Measurements from ENCODE around the gene WDR93.

Gene WDR93

DNA sequence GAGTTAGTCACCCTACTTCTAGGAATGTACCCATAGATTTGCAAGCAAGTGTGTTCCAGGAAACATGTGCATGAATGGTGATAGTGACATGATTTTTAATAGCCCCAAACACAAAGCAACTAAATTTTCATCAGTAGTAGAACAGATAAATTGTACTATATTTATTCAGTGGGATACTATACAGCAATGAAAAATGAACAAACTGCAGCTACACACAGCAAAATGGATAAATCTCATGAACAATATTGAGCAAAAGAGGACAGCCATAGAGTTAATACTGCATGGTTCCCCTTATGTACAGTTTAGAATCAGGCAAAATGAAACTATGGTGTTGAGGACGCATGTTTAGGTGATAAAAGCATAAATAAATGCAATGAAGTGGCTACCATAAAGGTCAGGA is 34.5 kb downstream of the WDR93 start:
- ChIA-PET POLR2A (ENCODE audit: low non-redundant PET) (no interaction called here), CTCF (no interaction called here)
- TF ChIP-seq, protein P1, sequence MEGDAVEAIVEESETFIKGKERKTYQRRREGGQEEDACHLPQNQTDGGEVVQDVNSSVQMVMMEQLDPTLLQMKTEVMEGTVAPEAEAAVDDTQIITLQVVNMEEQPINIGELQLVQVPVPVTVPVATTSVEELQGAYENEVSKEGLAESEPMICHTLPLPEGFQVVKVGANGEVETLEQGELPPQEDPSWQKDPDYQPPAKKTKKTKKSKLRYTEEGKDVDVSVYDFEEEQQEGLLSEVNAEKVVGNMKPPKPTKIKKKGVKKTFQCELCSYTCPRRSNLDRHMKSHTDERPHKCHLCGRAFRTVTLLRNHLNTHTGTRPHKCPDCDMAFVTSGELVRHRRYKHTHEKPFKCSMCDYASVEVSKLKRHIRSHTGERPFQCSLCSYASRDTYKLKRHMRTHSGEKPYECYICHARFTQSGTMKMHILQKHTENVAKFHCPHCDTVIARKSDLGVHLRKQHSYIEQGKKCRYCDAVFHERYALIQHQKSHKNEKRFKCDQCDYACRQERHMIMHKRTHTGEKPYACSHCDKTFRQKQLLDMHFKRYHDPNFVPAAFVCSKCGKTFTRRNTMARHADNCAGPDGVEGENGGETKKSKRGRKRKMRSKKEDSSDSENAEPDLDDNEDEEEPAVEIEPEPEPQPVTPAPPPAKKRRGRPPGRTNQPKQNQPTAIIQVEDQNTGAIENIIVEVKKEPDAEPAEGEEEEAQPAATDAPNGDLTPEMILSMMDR (conservative IDR thresholded peaks at IDR 0.05; ENCODE audit: low read depth), result no peak
- H3K27ac ChIP-seq, result no peak overlapping the region
- no peak for DNase-seq (ENCODE audit: low spot score)

DNA sequence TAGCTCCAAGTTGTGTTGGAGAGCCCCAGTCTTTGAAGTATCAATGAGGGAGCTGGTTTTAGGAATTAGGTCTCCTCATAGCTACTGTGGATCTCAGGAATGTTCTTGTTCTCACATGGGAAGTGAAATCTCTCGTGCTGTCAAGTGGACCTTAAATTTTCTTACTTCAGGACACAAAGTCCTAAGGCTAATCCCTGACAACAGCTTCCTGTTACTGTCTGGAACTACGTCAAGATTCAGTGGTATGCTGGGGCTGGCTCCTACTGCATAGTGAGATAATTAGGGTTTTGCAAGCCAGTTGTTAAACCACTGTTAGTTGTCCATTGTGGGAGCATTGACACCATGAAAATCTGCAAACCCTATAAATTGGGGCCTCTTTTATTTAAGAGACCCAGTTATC is 37.6 kb downstream of the WDR93 start:
- ChIA-PET CTCF (interaction anchor here (0.6 to 1.3 kb wide), 3 partner anchors 108 to 147 kb away, joined by 3 to 4 read pairs (median 3); no protein-coding TSS in a partner anchor), POLR2A (ENCODE audit: low non-redundant PET) (interaction anchor here (0.6 kb wide), 1 partner anchor 521 kb away, joined by 3 read pairs; the partner anchor contains the start of gene TTLL13)
- TF ChIP-seq, protein P1 (conservative IDR thresholded peaks at IDR 0.05; ENCODE audit: low read depth), result no peak
- DNase-seq (ENCODE audit: low spot score), result no peak
- no peak overlapping the region for H3K27ac ChIP-seq

DNA sequence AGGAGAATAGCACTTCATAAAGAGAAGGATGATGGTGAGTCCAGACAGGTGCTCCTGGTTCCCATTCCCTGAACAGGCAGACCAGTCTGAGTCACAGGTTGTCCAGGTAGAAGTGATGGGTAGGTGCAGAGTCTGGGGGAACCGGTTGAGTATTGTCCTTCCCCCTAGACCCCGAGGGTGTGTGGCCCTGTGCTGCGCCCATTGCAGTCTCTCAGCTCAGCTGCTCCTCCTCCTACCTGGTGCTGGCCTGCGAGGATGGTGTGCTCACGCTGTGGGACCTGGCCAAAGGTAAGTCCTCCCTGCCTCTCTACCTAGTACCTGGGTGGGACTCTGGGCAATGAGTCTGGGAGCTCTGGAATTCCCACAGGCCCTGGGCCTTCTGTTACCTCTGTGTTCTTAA is 40.7 kb downstream of the WDR93 start:
- POLR2A ChIA-PET (ENCODE audit: low non-redundant PET), result no interaction called here

DNA sequence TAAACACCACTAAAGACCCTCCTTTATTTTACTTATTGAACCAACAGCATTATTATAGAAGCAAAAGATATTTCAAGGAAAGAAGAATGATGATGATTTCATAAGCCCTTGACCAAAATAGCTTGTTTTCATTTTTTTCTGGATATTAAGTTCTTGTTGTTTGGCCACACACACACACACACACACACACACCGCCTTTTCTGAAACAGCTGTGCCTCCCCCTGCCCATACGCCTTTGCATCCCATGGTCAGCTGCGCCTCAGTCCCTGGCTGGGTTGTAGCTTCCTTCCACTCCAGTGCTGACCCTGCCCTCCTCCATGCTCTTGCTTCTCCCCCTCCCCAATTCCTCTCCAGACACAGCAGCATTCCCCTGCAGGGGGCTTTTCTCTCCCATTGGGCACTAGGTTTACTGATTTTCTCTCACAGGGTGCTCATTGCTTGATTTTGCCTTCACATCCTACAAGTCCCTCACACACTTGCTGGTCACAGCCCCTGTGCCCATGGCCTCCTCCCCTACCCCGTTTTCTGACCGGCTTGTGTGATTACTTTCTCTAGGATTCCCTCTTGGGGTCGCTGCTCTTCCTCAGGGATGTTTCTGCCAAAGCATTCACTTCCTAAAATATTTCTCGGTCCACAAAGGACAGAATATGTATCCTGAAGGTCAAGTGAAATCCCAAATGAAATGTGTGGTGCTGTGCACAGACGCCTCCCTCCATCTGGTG is 42.0 kb downstream of the WDR93 start:
- CTCF ChIA-PET, result no interaction called here
- H3K27ac ChIP-seq, result no peak overlapping the region
- no peak for DNase-seq (ENCODE audit: low spot score)
- POLR2A ChIA-PET (ENCODE audit: low non-redundant PET), result no interaction called here
- TF ChIP-seq, protein P1 (conservative IDR thresholded peaks at IDR 0.05; ENCODE audit: low read depth), result no peak

More for the DNA sequence above, 40.7 kb downstream of the WDR93 start:
- TF ChIP-seq, protein P1 (conservative IDR thresholded peaks at IDR 0.05; ENCODE audit: low read depth), result no peak
- H3K27ac ChIP-seq, result no peak overlapping the region
- DNase-seq (ENCODE audit: low spot score), result no peak
- CTCF ChIA-PET, result interaction anchor here (0.6 kb wide), 1 partner anchor 115 kb away, joined by 3 read pairs; no protein-coding TSS in a partner anchor

DNA sequence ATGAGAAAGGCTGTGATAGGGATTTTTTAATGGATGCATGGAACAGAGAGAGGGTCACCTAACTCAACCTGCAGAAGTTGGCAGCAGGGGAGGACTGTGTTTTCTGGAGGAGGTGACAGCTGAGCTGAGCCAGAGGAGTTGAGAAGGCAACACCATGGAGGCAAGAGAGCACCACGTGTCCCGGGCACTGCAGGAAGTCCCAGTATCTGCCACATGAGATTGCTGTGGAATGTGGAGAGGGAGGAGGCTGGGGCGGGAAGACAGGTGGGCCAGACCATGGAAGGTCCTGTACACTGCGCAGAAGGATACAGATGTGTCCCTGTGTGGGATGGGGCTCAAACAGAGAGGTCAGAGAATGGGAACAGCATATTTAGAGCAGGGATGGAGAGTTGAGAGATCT is 45.2 kb downstream of the WDR93 start:
- ChIA-PET POLR2A (ENCODE audit: low non-redundant PET) (no interaction called here), CTCF (interaction anchor here (0.9 kb wide), 1 partner anchor 147 kb away, joined by 3 read pairs; no protein-coding TSS in a partner anchor)
- no peak overlapping the region for H3K27ac ChIP-seq
- TF ChIP-seq, protein P1 (conservative IDR thresholded peaks at IDR 0.05; ENCODE audit: low read depth), result no peak
- no peak for DNase-seq (ENCODE audit: low spot score)

DNA sequence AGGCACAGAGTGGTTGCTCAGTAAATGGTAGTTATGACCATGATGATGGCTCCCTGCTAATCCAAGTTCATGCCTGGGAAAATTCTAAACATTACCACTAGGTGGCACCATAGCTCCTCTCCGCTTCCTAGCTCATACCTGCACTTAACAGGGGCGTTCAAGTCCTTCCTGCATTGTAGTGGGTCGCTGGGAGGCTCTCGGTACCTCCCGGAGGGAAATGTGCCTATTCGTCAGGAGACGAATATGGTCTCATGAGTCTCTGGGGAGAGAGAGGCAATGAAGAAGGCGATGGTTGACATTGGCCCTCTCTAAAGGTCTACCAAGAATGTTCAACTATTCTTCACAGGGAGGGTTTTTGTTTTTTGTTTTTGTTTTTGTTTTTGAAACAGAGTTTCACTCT is 49.5 kb downstream of the WDR93 start:
- TF ChIP-seq, protein P1 (conservative IDR thresholded peaks at IDR 0.05; ENCODE audit: low read depth), result peak; percentile 98
- CTCF ChIA-PET, result interaction anchor here (0.6 to 1.6 kb wide), 15 partner anchors 9 to 347 kb away, joined by 3 to 11 read pairs (median 4); partner anchors contain the start of gene MESP1
- peak; percentile 80 for DNase-seq (ENCODE audit: low spot score)
- POLR2A ChIA-PET (ENCODE audit: low non-redundant PET), result no interaction called here
- no peak overlapping the region for H3K27ac ChIP-seq
